Activated B cell treated with CpG ODN at 0.5 μM for 24 hours (primary cell): ENCODE results near the gene HINFP. TPM values are rescaled to one million over a fixed set of nuclear protein-coding genes. Genes with fewer than 3 reads are reported as not detected.
A peak's percentile ranks its signal among the peaks of the same experiment; 100 is the strongest.

Experiments
- ATAC-seq: fragments of 200-7000 bp; cut with Tn5 transposase; one replicate; pipeline ENCODE4 v1.10.0; 2021; ENCODE audit warnings: low read depth, mild to moderate bottlenecking, moderate library complexity
- CTCF ChIA-PET: fragments of 350-600 bp; sonication (Branson Sonifier 250); formaldehyde crosslinking; loops from one replicate; lab custom pipeline; 2021; ENCODE audit warnings: antibody characterized with exemption; lab: Charles Lee
- POLR2A ChIA-PET: fragments of 350-600 bp; sonication (Branson Sonifier 250); formaldehyde crosslinking; loops from one replicate; lab custom pipeline; 2021; ENCODE audit warnings: antibody characterized with exemption; lab: Charles Lee
- DNase-seq: peaks from one replicate; pipeline ENCODE4 v3.0.0; 2022
- H3K27ac Mint-ChIP-seq: one replicate; pipeline ENCODE4 v1.8.0; 2020; ENCODE audit warnings: mixed read lengths
- H3K27me3 Mint-ChIP-seq: one replicate; pipeline ENCODE4 v1.8.0; 2021; ENCODE audit warnings: mixed read lengths
- H3K36me3 Mint-ChIP-seq: one replicate; pipeline ENCODE4 v1.8.0; 2021; ENCODE audit warnings: low read depth, mixed read lengths
- H3K4me1 Mint-ChIP-seq: one replicate; pipeline ENCODE4 v1.8.0; 2021; ENCODE audit warnings: mixed read lengths
- H3K4me3 Mint-ChIP-seq: one replicate; pipeline ENCODE4 v1.8.0; 2020; ENCODE audit warnings: mild to moderate bottlenecking, mixed read lengths
- H3K9me3 Mint-ChIP-seq: one replicate; pipeline ENCODE4 v1.8.0; 2020; ENCODE audit warnings: mixed read lengths
- CTCF ChIP-seq: fragments of 200-600 bp; IDR thresholded peaks from one replicate; pipeline ENCODE4 v1.8.0; 2022; ENCODE audit warnings: antibody characterized with exemption, mild to moderate bottlenecking
- intact Hi-C: fragments of 100-400 bp; cut with micrococcal nuclease; formaldehyde crosslinking; loops from one replicate; pipeline ENCODE4 v1.15.1; 2024
- total RNA-seq: library from RNA; stranded (reverse); gene quantifications from 2 replicates; pipeline ENCODE4 v1.2.3, GENCODE V29; 2022

Gene HINFP
- total RNA-seq, 1 donor from 2014 or later = 62.6 TPM

- intact Hi-C loops = no loop called here
- CTCF ChIA-PET = interaction anchor here (1.1 kb wide), 1 partner anchor 9 kb away, joined by 3 read pairs; no protein-coding TSS in a partner anchor
- no peak for DNase-seq
- H3K4me1 Mint-ChIP-seq = peaks cover 26% of the 10 kb centered on the region
- TF ChIP-seq CTCF = no peak
- no peaks in the 10 kb centered on the region for H3K9me3 Mint-ChIP-seq
- H3K27me3 Mint-ChIP-seq = no peaks in the 10 kb centered on the region
- peak overlapping the region; percentile 82 for H3K4me3 Mint-ChIP-seq
- ATAC-seq = no peak
- H3K27ac Mint-ChIP-seq = no peak overlapping the region
- H3K36me3 Mint-ChIP-seq = peaks cover 30% of the 10 kb centered on the region
- POLR2A ChIA-PET = interaction anchor here (0.5 to 2.3 kb wide), 5 partner anchors 12 to 61 kb away, joined by 3 to 18 read pairs (median 4); partner anchors contain the start of genes HINFP and VPS11
Measured at GRCh38 chr11:119108857-119109221, 12.5 kb upstream of the HINFP start.

- ChIA-PET POLR2A (interaction anchor here (0.5 to 2.3 kb wide), 6 partner anchors 11 to 291 kb away, joined by 3 to 18 read pairs (median 4); partner anchors contain the start of genes CXCR5, HINFP and VPS11), CTCF (no interaction called here)
- Mint-ChIP-seq H3K36me3 (peaks cover 34% of the 10 kb centered on the region), H3K27me3 (no peaks in the 10 kb centered on the region), H3K4me3 (no peak overlapping the region), H3K4me1 (peaks cover 26% of the 10 kb centered on the region), H3K9me3 (no peaks in the 10 kb centered on the region), H3K27ac (no peak overlapping the region)
- TF ChIP-seq CTCF = no peak
- intact Hi-C loops = no loop called here
- DNase-seq = no peak
- ATAC-seq = no peak
Measured at GRCh38 chr11:119109843-119110242, 11.5 kb upstream of the HINFP start.

- peaks cover 29% of the 10 kb centered on the region for H3K4me1 Mint-ChIP-seq
- no peak for ATAC-seq
Measured at GRCh38 chr11:119110439-119110838, 10.9 kb upstream of the HINFP start.

GRCh38 chr11:119111361-119111925 is 9.9 kb upstream of the HINFP start:
- H3K36me3 Mint-ChIP-seq = peaks cover 43% of the 10 kb centered on the region
- CTCF ChIA-PET = interaction anchor here (1.2 kb wide), 1 partner anchor 9 kb away, joined by 3 read pairs; no protein-coding TSS in a partner anchor
- H3K9me3 Mint-ChIP-seq = no peaks in the 10 kb centered on the region
- H3K27ac Mint-ChIP-seq = no peak overlapping the region
- peaks cover 31% of the 10 kb centered on the region for H3K4me1 Mint-ChIP-seq
- no peaks in the 10 kb centered on the region for H3K27me3 Mint-ChIP-seq
- no peak overlapping the region for H3K4me3 Mint-ChIP-seq
- POLR2A ChIA-PET = interaction anchor here (0.6 to 1.9 kb wide), 3 partner anchors 9 to 17 kb away, joined by 3 to 7 read pairs (median 3); partner anchors contain the start of gene DPAGT1
- TF ChIP-seq CTCF = no peak
- intact Hi-C loops = no loop called here
- ATAC-seq = no peak
- DNase-seq = no peak

More at GRCh38 chr11:119110439-119110838, 10.9 kb upstream of the HINFP start:
- H3K9me3 Mint-ChIP-seq = no peaks in the 10 kb centered on the region
- intact Hi-C loops = no loop called here
- H3K4me3 Mint-ChIP-seq = no peak overlapping the region
- H3K36me3 Mint-ChIP-seq = peaks cover 38% of the 10 kb centered on the region
- POLR2A ChIA-PET = interaction anchor here (0.5 to 2.3 kb wide), 2 partner anchors 15 to 227 kb away, joined by 4 to 7 read pairs; partner anchors contain the start of gene CXCR5
- no peak for TF ChIP-seq CTCF
- no peaks in the 10 kb centered on the region for H3K27me3 Mint-ChIP-seq
- CTCF ChIA-PET = no interaction called here
- DNase-seq = no peak
- no peak overlapping the region for H3K27ac Mint-ChIP-seq

GRCh38 chr11:119112314-119113020 is 8.9 kb upstream of the HINFP start:
- no peak overlapping the region for H3K27ac Mint-ChIP-seq
- H3K27me3 Mint-ChIP-seq = no peaks in the 10 kb centered on the region
- no peak for TF ChIP-seq CTCF
- intact Hi-C loops = no loop called here
- peaks cover 26% of the 10 kb centered on the region for H3K4me1 Mint-ChIP-seq
- CTCF ChIA-PET = interaction anchor here (1.2 kb wide), 1 partner anchor 10 kb away, joined by 3 read pairs; no protein-coding TSS in a partner anchor
- H3K9me3 Mint-ChIP-seq = no peaks in the 10 kb centered on the region
- no peak overlapping the region for H3K4me3 Mint-ChIP-seq
- DNase-seq (no peak), ATAC-seq (no peak)
- peaks cover 45% of the 10 kb centered on the region for H3K36me3 Mint-ChIP-seq
- POLR2A ChIA-PET = interaction anchor here (0.8 to 1.9 kb wide), 2 partner anchors 9 to 18 kb away, joined by 3 to 7 read pairs; partner anchors contain the start of gene HINFP
